GM23338 (cell line): ENCODE data around the gene ATXN1L. TPM values are rescaled to one million over a fixed set of nuclear protein-coding genes. Genes with fewer than 3 reads are reported as not detected.

Source experiments
- ATAC-seq: fragments of 200-7000 bp; cut with Tn5 transposase; 3 replicates; pipeline ENCODE4 v1.9.1; 2020
- DNase-seq: peaks from one replicate; pipeline ENCODE4 v3.0.0-alpha.2; 2015; ENCODE audit warnings: low spot score
- H2AFZ ChIP-seq: fragments of 200-600 bp; sonication (generic); 2 replicates; pipeline ENCODE4 v1.8.0; 2016; ENCODE audit warnings: antibody characterized with exemption, mild to moderate bottlenecking, moderate library complexity
- H3F3A ChIP-seq: fragments of 200-600 bp; sonication (generic); replicated peaks from 2 replicates; pipeline ENCODE4 v1.8.0; 2017; ENCODE audit warnings: antibody characterized with exemption, mixed run types, low read depth
- H3K27ac ChIP-seq: fragments of 200-600 bp; sonication (generic); 2 replicates; pipeline ENCODE4 v1.6.1; 2016; ENCODE audit warnings: low read depth
- H3K27me3 ChIP-seq: fragments of 200-600 bp; sonication (generic); 2 replicates; pipeline ENCODE4 v1.8.0; 2016; ENCODE audit warnings: mild to moderate bottlenecking, mixed run types, moderate library complexity; ENCODE audit not compliant: insufficient read depth
- H3K36me3 ChIP-seq: fragments of 200-600 bp; sonication (generic); 2 replicates; pipeline ENCODE4 v1.8.0; 2016; ENCODE audit warnings: mild to moderate bottlenecking; ENCODE audit not compliant: insufficient read depth
- H3K4me1 ChIP-seq: fragments of 200-600 bp; sonication (generic); 2 replicates; pipeline ENCODE4 v1.8.0; 2016; ENCODE audit warnings: mild to moderate bottlenecking, moderate library complexity; ENCODE audit not compliant: insufficient read depth
- H3K4me2 ChIP-seq: fragments of 200-600 bp; sonication (generic); 2 replicates; pipeline ENCODE4 v1.7.1; 2017; ENCODE audit warnings: mixed run types
- H3K4me3 ChIP-seq: fragments of 200-600 bp; sonication (generic); 2 replicates; pipeline ENCODE4 v1.6.1; 2016; ENCODE audit warnings: mixed run types
- H3K79me2 ChIP-seq: fragments of 200-600 bp; sonication (generic); replicated peaks from 2 replicates; pipeline ENCODE4 v1.8.0; 2017; ENCODE audit warnings: mild to moderate bottlenecking; ENCODE audit not compliant: insufficient read depth
- H3K9me2 ChIP-seq: fragments of 200-600 bp; sonication (generic); 2 replicates; pipeline ENCODE4 v1.8.0; 2017; ENCODE audit not compliant: insufficient read depth
- H4K20me1 ChIP-seq: fragments of 200-600 bp; sonication (generic); replicated peaks from 2 replicates; pipeline ENCODE4 v1.8.0; 2017; ENCODE audit warnings: mild to moderate bottlenecking; ENCODE audit not compliant: insufficient read depth
- H3K27ac Mint-ChIP-seq: 2 replicates; pipeline ENCODE4 v1.8.0; 2020; ENCODE audit warnings: inconsistent platforms, mild to moderate bottlenecking, moderate library complexity, mixed read lengths
- H3K27me3 Mint-ChIP-seq: 3 replicates; pipeline ENCODE4 v1.8.0; 2022; ENCODE audit warnings: low read depth, mild to moderate bottlenecking, moderate library complexity, mixed read lengths, inconsistent platforms; ENCODE audit not compliant: insufficient read depth, poor library complexity
- H3K36me3 Mint-ChIP-seq: 3 replicates; pipeline ENCODE4 v1.8.0; 2021; ENCODE audit warnings: low read depth, mild to moderate bottlenecking, inconsistent platforms, moderate library complexity, mixed read lengths
- H3K4me1 Mint-ChIP-seq: 3 replicates; pipeline ENCODE4 v1.8.0; 2020; ENCODE audit warnings: mild to moderate bottlenecking, inconsistent platforms, mixed read lengths
- H3K4me3 Mint-ChIP-seq: 3 replicates; pipeline ENCODE4 v1.8.0; 2021; ENCODE audit warnings: moderate library complexity, mild to moderate bottlenecking, inconsistent platforms, mixed read lengths
- H3K9me3 Mint-ChIP-seq: 3 replicates; pipeline ENCODE4 v1.8.0; 2020; ENCODE audit warnings: moderate library complexity, mild to moderate bottlenecking, inconsistent platforms, mixed read lengths
- EZH2 ChIP-seq: fragments of 200-600 bp; sonication (generic); IDR thresholded peaks from one replicate; pipeline ENCODE4 v1.8.0; 2017; ENCODE audit warnings: antibody characterized with exemption, mild to moderate bottlenecking, low read depth; ENCODE audit not compliant: unreplicated experiment
- EZH2phosphoT487 ChIP-seq: fragments of 200-600 bp; sonication (generic); IDR thresholded peaks from one replicate; pipeline ENCODE4 v1.8.1; 2018; ENCODE audit warnings: antibody characterized with exemption; ENCODE audit not compliant: unreplicated experiment
- JUNB ChIP-seq: IDR thresholded peaks from one replicate; pipeline ENCODE4 v1.6.1; 2016; ENCODE audit warnings: antibody characterized with exemption; ENCODE audit not compliant: unreplicated experiment
- NANOG ChIP-seq: IDR thresholded peaks from 2 replicates; pipeline ENCODE4 v1.6.1; 2016; ENCODE audit warnings: antibody characterized with exemption, borderline replicate concordance
- POLR2AphosphoS5 ChIP-seq: IDR thresholded peaks from 2 replicates; pipeline ENCODE4 v1.6.1; 2016; ENCODE audit warnings: antibody characterized with exemption, low read depth
- ZNF331 ChIP-seq: fragments of 250-450 bp; sonication (Bioruptor Pico); IDR thresholded peaks from 2 replicates; pipeline ENCODE4 v1.5.0; 2020; ENCODE audit warnings: low read depth, mild to moderate bottlenecking, moderate library complexity
- polyA plus RNA-seq: library from polyadenylated mRNA; unstranded; fragments of >200 nt; fragmentation: Nextera tagmentation; extraction: Ambion mirVana; gene quantifications from 2 replicates; pipeline ENCODE4 v1.2.1, GENCODE V29; 2016
- total RNA-seq: library from RNA; depleted of rRNA; stranded (reverse); fragments of >200 nt; shearing (Covaris generic); gene quantifications from 2 replicates; pipeline ENCODE4 v1.2.3, GENCODE V29; 2014
- TF ChIP-seq, protein P1 (sequence below), 2 experiments: fragments of 200-600 bp in 1 of 2; sonication (generic) in 1 of 2; conservative IDR thresholded peaks; 2 replicates each; pipeline versions ENCODE4 v1.5.1 to v1.6.1; 2016 to 2017; ENCODE audit warnings: antibody characterized with exemption in 2 of 2, low read depth in 2 of 2, mild to moderate bottlenecking in 2 of 2, moderate library complexity in 1 of 2
- TF ChIP-seq, protein P2 (sequence below): fragments of 250-450 bp; sonication (Bioruptor Pico); IDR thresholded peaks from 2 replicates; pipeline ENCODE4 v1.5.0; 2020; ENCODE audit warnings: mild to moderate bottlenecking, moderate library complexity

ATXN1L gene
- total and polyA plus RNA-seq, 2 experiments from 2014 or later: 8.5 to 22.1 TPM

DNA sequence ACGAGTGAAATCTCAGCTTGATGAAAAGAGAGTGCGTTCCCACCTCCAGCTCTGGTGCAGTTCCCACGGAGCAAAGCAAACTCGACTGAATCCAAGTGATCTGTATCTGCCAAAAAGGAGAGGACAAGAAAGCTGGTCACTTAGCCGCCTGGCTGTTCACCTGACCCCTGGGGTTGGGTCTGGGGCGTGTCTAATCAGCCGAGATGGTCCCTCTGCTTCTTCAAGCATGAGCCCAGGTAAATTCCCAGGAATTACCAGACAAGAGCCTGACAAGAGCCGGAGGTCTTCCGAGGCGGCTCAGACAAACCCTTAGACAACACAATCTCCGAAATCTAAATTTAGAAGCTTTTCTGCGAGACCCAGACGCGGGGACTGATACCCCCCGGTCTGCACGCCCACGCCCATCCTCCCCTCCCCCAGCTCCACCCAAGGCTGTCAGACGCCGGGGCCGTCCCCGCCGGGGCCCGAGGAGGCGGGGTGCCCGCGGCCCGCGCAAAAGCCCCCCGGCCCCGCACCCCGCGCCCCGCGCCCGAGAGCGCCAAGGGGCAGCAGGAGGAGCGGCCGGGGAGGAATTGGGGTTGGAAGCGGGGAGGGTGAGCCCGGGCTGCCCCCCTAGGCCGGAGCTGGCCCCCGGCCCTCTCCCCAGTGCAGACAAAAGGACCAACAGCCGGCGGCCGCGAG, 37.5 kb downstream of the ATXN1L start:
- Mint-ChIP-seq H3K4me3 (peak overlapping the region; percentile 87), H3K9me3 (peaks cover 3% of the 10 kb centered on the region; the same call in 1 of the 3 replicates), H3K27me3 (peaks cover 7% of the 10 kb centered on the region), H3K36me3 (peaks cover 19% of the 10 kb centered on the region), H3K4me1 (peaks cover 36% of the 10 kb centered on the region), H3K27ac (peak overlapping the region; percentile 67; the same call in 1 of the 2 replicates)
- Histone ChIP-seq H3F3A (peaks cover 6% of the 10 kb centered on the region), H3K27me3 (no peaks in the 10 kb centered on the region), H3K36me3 (peaks cover 13% of the 10 kb centered on the region), H3K4me3 (peak overlapping the region; percentile 88), H3K4me2 (peak overlapping the region; percentile 96), H3K4me1 (peaks cover 20% of the 10 kb centered on the region), H3K9me2 (no peaks in the 10 kb centered on the region), H3K27ac (peak overlapping the region; percentile 91), H2AFZ (peak overlapping the region; percentile 86; the same call in 1 of the 2 replicates), H4K20me1 (no peaks in the 10 kb centered on the region), H3K79me2 (peaks cover 2% of the 10 kb centered on the region; the same call in 1 of the 2 replicates)
- ATAC-seq (peak; percentile 57), DNase-seq (peak; percentile 78)
- TF ChIP-seq ZNF331 (CRISPR knock-in tag) (no peak), EZH2phosphoT487 (no peak), JUNB (no peak)
- TF ChIP-seq, protein P1, sequence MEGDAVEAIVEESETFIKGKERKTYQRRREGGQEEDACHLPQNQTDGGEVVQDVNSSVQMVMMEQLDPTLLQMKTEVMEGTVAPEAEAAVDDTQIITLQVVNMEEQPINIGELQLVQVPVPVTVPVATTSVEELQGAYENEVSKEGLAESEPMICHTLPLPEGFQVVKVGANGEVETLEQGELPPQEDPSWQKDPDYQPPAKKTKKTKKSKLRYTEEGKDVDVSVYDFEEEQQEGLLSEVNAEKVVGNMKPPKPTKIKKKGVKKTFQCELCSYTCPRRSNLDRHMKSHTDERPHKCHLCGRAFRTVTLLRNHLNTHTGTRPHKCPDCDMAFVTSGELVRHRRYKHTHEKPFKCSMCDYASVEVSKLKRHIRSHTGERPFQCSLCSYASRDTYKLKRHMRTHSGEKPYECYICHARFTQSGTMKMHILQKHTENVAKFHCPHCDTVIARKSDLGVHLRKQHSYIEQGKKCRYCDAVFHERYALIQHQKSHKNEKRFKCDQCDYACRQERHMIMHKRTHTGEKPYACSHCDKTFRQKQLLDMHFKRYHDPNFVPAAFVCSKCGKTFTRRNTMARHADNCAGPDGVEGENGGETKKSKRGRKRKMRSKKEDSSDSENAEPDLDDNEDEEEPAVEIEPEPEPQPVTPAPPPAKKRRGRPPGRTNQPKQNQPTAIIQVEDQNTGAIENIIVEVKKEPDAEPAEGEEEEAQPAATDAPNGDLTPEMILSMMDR (conservative IDR thresholded peaks at IDR 0.05; ENCODE audit: low read depth in 2 of 2): peak in 1 of 2 experiments; percentile 48; a peak in 1 of 4 replicates

DNA sequence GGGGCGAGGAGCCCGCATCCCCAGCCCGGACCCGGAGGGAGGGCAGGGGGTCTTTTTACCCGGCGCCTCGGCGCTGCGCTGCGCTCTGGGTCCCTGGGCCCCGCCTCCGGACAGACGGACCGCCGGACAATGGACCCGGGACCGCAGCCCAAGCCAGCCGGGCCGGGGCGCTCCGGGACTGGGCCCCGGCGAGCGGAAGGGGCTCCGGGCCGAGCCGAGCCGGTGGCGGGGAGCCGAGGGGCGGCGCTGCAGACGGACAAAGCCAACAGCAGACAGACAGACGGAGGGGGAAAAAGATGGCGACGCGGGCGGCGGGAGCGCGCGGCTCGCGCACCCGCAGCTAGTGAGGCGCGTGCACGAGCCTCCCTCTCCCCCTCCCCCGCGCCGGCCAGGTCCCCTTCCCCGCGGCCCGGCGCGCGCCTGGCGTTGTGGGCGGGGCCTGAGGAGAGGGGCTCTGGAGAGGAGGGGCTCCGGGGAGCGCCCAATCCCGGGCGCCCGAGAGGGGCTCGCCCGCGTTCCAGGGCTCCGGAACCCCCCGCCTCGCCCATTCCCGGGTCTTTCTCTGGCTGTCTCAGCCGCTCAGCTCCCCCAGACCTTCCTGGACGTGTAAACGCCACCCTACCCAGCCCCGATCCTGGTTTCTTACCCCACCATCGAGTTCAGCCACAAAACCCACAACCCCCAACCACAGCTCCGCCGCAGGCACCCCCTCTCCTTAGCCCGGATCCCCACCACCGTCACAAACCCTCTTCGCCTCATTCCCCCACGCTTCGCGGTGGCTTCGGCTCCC, 38.3 kb downstream of the ATXN1L start, which contains the start of gene ZNF821:
TSS of gene ZNF821 (minus strand) at position 334 of the 790 bp plus-strand sequence. CDS start 4,236 bp downstream, outside the sequence.
- H3K36me3 ChIP-seq: peaks cover 10% of the 10 kb centered on the region
- Mint-ChIP-seq H3K9me3 (peaks cover 3% of the 10 kb centered on the region; the same call in 1 of the 3 replicates), H3K4me3 (peak within 1 kb of the TSS; percentile 91), H3K4me1 (peaks cover 36% of the 10 kb centered on the region), H3K27me3 (peaks cover 7% of the 10 kb centered on the region), H3K27ac (peak within 1 kb of the TSS; percentile 97), H3K36me3 (peaks cover 13% of the 10 kb centered on the region)
- H3K4me2 ChIP-seq: peak within 1 kb of the TSS; percentile 96
- peaks cover 6% of the 10 kb centered on the region for H3F3A ChIP-seq
- DNase-seq (peak; percentile 97), ATAC-seq (peak; percentile 86)
- no peaks in the 10 kb centered on the region for H3K9me2 ChIP-seq
- H3K4me1 ChIP-seq: peaks cover 20% of the 10 kb centered on the region
- H2AFZ ChIP-seq: peak within 1 kb of the TSS; percentile 97
- peak within 1 kb of the TSS; percentile 98 for H3K27ac ChIP-seq
- peaks cover 2% of the 10 kb centered on the region; the same call in 1 of the 2 replicates for H3K79me2 ChIP-seq
- no peaks in the 10 kb centered on the region for H3K27me3 ChIP-seq
- peak within 1 kb of the TSS; percentile 88 for H3K4me3 ChIP-seq
- H4K20me1 ChIP-seq: no peaks in the 10 kb centered on the region
- TF ChIP-seq NANOG (no peak), EZH2phosphoT487 (no peak), POLR2AphosphoS5 (peak; percentile 70), JUNB (no peak), EZH2 (no peak)
- TF ChIP-seq, protein P1 (conservative IDR thresholded peaks at IDR 0.05; ENCODE audit: low read depth in 2 of 2): peak in 1 of 2 experiments; percentile 37; a peak in 3 of 4 replicates
- TF ChIP-seq, protein P2, sequence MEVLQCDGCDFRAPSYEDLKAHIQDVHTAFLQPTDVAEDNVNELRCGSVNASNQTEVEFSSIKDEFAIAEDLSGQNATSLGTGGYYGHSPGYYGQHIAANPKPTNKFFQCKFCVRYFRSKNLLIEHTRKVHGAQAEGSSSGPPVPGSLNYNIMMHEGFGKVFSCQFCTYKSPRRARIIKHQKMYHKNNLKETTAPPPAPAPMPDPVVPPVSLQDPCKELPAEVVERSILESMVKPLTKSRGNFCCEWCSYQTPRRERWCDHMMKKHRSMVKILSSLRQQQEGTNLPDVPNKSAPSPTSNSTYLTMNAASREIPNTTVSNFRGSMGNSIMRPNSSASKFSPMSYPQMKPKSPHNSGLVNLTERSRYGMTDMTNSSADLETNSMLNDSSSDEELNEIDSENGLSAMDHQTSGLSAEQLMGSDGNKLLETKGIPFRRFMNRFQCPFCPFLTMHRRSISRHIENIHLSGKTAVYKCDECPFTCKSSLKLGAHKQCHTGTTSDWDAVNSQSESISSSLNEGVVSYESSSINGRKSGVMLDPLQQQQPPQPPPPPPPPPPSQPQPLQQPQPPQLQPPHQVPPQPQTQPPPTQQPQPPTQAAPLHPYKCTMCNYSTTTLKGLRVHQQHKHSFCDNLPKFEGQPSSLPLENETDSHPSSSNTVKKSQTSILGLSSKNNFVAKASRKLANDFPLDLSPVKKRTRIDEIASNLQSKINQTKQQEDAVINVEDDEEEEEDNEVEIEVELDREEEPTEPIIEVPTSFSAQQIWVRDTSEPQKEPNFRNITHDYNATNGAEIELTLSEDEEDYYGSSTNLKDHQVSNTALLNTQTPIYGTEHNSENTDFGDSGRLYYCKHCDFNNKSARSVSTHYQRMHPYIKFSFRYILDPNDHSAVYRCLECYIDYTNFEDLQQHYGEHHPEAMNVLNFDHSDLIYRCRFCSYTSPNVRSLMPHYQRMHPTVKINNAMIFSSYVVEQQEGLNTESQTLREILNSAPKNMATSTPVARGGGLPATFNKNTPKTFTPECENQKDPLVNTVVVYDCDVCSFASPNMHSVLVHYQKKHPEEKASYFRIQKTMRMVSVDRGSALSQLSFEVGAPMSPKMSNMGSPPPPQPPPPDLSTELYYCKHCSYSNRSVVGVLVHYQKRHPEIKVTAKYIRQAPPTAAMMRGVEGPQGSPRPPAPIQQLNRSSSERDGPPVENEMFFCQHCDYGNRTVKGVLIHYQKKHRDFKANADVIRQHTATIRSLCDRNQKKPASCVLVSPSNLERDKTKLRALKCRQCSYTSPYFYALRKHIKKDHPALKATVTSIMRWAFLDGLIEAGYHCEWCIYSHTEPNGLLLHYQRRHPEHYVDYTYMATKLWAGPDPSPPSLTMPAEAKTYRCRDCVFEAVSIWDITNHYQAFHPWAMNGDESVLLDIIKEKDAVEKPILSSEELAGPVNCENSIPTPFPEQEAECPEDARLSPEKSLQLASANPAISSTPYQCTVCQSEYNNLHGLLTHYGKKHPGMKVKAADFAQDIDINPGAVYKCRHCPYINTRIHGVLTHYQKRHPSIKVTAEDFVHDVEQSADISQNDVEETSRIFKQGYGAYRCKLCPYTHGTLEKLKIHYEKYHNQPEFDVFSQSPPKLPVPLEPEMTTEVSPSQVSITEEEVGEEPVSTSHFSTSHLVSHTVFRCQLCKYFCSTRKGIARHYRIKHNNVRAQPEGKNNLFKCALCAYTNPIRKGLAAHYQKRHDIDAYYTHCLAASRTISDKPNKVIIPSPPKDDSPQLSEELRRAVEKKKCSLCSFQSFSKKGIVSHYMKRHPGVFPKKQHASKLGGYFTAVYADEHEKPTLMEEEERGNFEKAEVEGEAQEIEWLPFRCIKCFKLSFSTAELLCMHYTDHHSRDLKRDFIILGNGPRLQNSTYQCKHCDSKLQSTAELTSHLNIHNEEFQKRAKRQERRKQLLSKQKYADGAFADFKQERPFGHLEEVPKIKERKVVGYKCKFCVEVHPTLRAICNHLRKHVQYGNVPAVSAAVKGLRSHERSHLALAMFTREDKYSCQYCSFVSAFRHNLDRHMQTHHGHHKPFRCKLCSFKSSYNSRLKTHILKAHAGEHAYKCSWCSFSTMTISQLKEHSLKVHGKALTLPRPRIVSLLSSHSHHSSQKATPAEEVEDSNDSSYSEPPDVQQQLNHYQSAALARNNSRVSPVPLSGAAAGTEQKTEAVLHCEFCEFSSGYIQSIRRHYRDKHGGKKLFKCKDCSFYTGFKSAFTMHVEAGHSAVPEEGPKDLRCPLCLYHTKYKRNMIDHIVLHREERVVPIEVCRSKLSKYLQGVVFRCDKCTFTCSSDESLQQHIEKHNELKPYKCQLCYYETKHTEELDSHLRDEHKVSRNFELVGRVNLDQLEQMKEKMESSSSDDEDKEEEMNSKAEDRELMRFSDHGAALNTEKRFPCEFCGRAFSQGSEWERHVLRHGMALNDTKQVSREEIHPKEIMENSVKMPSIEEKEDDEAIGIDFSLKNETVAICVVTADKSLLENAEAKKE: no peak
